ENCODE measurements around the gene OR11A1.

Gene OR11A1, protein sequence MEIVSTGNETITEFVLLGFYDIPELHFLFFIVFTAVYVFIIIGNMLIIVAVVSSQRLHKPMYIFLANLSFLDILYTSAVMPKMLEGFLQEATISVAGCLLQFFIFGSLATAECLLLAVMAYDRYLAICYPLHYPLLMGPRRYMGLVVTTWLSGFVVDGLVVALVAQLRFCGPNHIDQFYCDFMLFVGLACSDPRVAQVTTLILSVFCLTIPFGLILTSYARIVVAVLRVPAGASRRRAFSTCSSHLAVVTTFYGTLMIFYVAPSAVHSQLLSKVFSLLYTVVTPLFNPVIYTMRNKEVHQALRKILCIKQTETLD

DNA sequence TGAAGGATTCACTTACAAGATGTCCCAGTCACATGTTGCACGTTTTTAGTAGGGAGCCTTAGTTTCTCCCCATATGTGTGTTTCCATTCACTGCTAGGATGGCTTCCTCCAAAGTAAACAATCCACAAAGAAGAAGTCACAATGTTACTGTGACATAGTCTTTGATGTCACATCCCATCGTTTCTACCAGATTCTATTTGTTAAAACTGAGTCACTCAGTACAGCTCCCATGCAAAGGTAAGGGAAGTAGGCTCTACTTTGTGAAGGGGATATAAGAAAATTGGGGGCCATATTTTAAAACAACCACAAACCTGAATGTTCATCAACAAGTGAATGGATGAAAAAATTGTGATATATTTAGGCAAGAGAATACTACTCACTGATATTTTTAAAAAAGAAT is at the start of gene OR11A1, which contains the start of gene OR2H1:
OR11A1 (minus strand) TSS at position 101 of the 400 bp plus-strand sequence. CDS start 29,430 bp downstream, outside the sequence.
OR2H1 (plus strand) TSS at position 185 of the 400 bp plus-strand sequence. CDS start 4,615 bp downstream, outside the sequence.
- no peak for DNase-seq (ENCODE audit: low spot score)
- TF ChIP-seq, protein P1, sequence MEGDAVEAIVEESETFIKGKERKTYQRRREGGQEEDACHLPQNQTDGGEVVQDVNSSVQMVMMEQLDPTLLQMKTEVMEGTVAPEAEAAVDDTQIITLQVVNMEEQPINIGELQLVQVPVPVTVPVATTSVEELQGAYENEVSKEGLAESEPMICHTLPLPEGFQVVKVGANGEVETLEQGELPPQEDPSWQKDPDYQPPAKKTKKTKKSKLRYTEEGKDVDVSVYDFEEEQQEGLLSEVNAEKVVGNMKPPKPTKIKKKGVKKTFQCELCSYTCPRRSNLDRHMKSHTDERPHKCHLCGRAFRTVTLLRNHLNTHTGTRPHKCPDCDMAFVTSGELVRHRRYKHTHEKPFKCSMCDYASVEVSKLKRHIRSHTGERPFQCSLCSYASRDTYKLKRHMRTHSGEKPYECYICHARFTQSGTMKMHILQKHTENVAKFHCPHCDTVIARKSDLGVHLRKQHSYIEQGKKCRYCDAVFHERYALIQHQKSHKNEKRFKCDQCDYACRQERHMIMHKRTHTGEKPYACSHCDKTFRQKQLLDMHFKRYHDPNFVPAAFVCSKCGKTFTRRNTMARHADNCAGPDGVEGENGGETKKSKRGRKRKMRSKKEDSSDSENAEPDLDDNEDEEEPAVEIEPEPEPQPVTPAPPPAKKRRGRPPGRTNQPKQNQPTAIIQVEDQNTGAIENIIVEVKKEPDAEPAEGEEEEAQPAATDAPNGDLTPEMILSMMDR (IDR thresholded peaks at IDR 0.05; ENCODE audit: extremely low read depth, insufficient read depth, missing control alignments): no peak
- in situ Hi-C loops (cut with MboI; ENCODE audit: low pct_unique_long_range_greater_than_20kb, low sequenced_read_pairs, unreplicated experiment): no loop called here

DNA sequence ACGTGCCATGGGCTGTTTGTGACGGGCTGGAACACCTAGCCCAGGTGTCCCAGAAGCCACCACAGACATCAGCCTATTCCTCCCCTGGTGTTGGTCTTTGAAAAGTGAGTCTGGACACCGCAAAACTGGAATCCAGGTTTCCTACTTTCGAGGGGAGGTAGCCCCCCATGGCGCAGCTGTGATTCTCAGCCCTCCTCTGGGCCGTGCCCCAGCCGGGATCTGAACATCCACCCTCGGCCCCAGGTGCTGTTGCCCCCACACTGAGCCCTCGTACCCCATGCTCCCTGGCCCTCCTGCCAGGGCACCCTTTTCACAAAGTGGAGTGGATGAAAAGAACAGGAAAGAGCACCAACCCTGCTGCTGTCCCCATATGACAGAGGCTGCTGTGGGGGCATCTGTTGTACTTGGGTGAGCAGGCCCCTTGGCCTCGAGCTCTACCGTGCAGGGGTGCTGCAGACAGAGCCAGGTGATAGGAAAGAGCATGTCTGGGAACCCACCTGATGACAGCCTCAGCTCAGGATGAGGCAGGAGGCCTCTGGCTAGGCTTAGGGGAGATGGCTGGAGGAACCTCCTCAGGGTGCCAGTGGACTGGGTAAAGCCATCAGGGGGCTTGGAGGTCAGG is 49.7 kb upstream of the OR11A1 start:
- DNase-seq (ENCODE audit: low spot score): no peak
- TF ChIP-seq, protein P1 (IDR thresholded peaks at IDR 0.05; ENCODE audit: extremely low read depth, insufficient read depth, missing control alignments): no peak
- in situ Hi-C loops (cut with MboI; ENCODE audit: low pct_unique_long_range_greater_than_20kb, low sequenced_read_pairs, unreplicated experiment): no loop called here

DNA sequence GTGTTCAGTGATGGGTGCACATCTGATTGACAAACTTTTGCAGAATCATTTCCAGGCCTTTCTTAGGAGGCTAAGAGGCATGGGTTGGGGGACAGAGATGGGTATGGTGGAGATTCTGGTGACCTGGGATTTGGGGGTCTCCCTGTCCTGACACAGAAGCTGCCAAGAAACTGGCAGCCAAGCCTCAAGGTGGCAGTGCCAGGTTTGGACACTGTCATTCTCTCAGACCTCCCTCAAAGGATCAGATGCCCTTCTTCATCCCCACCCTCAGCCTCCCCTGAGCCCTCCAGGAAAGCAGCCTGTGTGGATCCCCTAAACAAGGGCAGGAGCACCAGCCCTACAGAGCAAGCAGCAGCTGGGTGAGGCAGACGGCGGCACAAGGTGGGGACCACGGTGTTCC is 48.9 kb upstream of the OR11A1 start:
- in situ Hi-C loops (cut with MboI; ENCODE audit: low pct_unique_long_range_greater_than_20kb, low sequenced_read_pairs, unreplicated experiment): no loop called here
- TF ChIP-seq, protein P1 (IDR thresholded peaks at IDR 0.05; ENCODE audit: extremely low read depth, insufficient read depth, missing control alignments): no peak

DNA sequence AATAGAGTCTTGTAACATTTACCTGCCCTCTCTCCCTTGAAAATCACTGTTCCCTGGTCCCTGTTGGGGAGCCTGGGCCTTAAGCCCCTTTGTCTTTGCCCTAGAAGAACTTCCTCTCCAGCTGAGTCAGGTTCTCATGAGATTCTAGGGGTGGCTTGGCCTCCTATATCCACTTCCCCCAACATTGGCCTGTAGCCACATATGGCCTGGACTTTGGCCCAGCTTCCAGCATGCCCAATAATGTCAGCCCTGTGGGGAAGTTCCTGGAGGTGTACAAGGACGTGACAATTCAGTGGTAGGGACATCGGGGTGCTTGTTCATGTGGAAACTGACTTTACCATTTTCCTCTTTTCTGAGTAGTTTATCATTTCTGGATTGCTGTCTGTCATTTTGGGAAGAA is 48.1 kb upstream of the OR11A1 start:
- TF ChIP-seq, protein P1 (IDR thresholded peaks at IDR 0.05; ENCODE audit: extremely low read depth, insufficient read depth, missing control alignments): no peak
- no peak for DNase-seq (ENCODE audit: low spot score)
- in situ Hi-C loops (cut with MboI; ENCODE audit: low pct_unique_long_range_greater_than_20kb, low sequenced_read_pairs, unreplicated experiment): no loop called here

More for the DNA sequence above, 48.9 kb upstream of the OR11A1 start:
- no peak for DNase-seq (ENCODE audit: low spot score)

DNA sequence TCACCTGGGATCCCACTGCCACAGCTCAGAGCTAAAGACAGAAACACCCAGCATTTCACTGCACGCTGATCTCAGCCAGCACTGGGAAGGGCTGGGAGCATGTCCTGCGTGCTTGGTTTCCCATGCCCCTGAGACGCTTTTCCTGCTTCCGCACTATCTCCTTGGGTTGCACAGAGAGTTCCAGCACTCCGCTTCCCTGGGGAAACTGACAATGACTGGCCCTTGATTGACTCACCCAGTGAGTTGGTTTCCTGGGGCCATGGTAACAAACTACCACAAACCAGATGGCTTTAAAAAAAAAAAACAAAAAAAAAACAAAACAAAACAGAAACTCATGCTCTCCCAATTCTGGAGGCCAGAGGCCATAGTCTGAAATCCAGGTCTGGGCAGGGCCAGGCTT is 45.7 kb upstream of the OR11A1 start:
- DNase-seq (ENCODE audit: low spot score): no peak
- in situ Hi-C loops (cut with MboI; ENCODE audit: low pct_unique_long_range_greater_than_20kb, low sequenced_read_pairs, unreplicated experiment): no loop called here
- TF ChIP-seq, protein P1 (IDR thresholded peaks at IDR 0.05; ENCODE audit: extremely low read depth, insufficient read depth, missing control alignments): no peak

DNA sequence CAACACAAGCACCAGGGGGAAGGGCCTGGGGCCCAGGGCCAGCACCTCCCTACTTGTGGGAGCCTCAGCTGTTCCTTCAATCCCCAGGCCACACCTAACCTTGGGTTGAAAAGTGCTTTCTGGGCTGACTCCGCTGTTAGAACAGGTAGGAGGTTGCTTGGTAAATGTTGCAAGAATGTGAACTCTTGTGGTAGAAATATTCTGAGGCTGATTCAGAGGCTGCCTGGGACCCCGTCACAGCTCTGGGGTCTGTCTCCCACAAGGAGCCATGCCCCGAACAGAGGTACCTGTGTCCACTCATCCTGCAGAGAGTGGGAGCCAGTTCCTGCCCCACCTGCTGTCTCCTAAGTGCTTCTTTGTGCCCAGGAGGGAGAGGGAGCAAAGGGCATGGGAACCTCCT is 45.3 kb upstream of the OR11A1 start:
- TF ChIP-seq, protein P1 (IDR thresholded peaks at IDR 0.05; ENCODE audit: extremely low read depth, insufficient read depth, missing control alignments): no peak
- no peak for DNase-seq (ENCODE audit: low spot score)
- in situ Hi-C loops (cut with MboI; ENCODE audit: low pct_unique_long_range_greater_than_20kb, low sequenced_read_pairs, unreplicated experiment): no loop called here

Data from GM13977 (cell line).